Epithelial cell of esophagus (primary cell): Measurements from ENCODE around the gene MYRIP.
A peak's percentile ranks its signal among the peaks of the same experiment; 100 is the strongest.

Experiments used
- DNase-seq: peaks from one replicate; pipeline ENCODE4 v3.0.0; 2010; ENCODE audit warnings: low read depth
- H3K4me3 ChIP-seq: 2 replicates; pipeline ENCODE4 v1.5.1; 2011; ENCODE audit warnings: mild to moderate bottlenecking, low read length, control low read depth
- TF ChIP-seq, protein P1 (sequence below): IDR thresholded peaks from 2 replicates; pipeline ENCODE4 v1.5.1; 2011; ENCODE audit warnings: low read depth, mild to moderate bottlenecking, low read length, control low read depth, inconsistent platforms; ENCODE audit not compliant: insufficient read depth; ENCODE audit errors: missing control alignments

Gene MYRIP

GRCh38 chr3:40237889-40238571 lies 428.6 kb downstream of the MYRIP start:
- DNase-seq, result peak; percentile 12
- TF ChIP-seq, protein P1, sequence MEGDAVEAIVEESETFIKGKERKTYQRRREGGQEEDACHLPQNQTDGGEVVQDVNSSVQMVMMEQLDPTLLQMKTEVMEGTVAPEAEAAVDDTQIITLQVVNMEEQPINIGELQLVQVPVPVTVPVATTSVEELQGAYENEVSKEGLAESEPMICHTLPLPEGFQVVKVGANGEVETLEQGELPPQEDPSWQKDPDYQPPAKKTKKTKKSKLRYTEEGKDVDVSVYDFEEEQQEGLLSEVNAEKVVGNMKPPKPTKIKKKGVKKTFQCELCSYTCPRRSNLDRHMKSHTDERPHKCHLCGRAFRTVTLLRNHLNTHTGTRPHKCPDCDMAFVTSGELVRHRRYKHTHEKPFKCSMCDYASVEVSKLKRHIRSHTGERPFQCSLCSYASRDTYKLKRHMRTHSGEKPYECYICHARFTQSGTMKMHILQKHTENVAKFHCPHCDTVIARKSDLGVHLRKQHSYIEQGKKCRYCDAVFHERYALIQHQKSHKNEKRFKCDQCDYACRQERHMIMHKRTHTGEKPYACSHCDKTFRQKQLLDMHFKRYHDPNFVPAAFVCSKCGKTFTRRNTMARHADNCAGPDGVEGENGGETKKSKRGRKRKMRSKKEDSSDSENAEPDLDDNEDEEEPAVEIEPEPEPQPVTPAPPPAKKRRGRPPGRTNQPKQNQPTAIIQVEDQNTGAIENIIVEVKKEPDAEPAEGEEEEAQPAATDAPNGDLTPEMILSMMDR, result peak; percentile 32
- H3K4me3 ChIP-seq, result no peak overlapping the region

DNA sequence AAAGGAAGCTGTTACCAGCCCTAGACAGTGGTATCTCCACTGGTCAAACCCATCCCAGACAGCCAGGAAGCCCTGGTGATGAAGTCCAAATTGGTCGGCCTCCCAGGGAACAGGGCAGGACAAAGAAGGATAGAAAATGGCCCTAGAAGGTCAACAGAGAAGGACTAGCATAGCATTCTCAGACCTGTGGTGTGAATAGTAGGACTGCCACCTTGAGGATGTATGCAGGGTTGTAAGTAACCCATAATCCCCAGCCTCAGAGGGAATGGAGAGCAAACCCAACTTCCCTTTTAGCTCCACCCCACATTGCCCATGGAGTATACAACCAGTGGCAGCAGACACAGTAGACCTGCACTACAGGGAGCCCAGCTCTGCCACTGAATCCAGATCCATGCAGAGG lies 431.5 kb downstream of the MYRIP start:
- DNase-seq, result no peak
- TF ChIP-seq, protein P1, result no peak
- no peak overlapping the region for H3K4me3 ChIP-seq

DNA sequence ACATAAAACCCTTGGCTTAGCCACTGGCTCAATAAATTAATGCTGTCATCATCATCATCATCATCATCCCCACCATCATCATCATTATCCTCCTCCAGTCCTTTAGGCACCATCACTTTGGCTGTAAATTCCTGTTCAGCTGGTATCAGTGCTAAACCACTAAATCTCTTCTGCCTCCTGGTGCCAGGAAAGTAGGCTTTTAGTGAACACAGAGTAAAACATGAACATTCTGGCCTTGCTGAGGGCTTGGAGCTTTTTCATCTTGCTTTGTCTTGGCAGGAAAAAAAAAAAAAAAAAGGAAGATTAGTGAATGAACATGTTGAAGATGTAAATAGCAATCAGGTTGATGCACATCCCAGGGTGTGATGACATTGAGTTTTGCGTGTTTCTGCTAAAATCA lies 432.8 kb downstream of the MYRIP start:
- TF ChIP-seq, protein P1, result no peak
- no peak overlapping the region for H3K4me3 ChIP-seq
- no peak for DNase-seq

GRCh38 chr3:40242638-40243037 lies 433.2 kb downstream of the MYRIP start:
- H3K4me3 ChIP-seq, result no peak overlapping the region
- TF ChIP-seq, protein P1, result no peak
- DNase-seq, result no peak

- peak; percentile 84 for DNase-seq
- TF ChIP-seq, protein P1, result no peak
- H3K4me3 ChIP-seq, result no peak overlapping the region
Observed at GRCh38 chr3:40243056-40243455, 433.6 kb downstream of the MYRIP start.

GRCh38 chr3:40247714-40248454 lies 438.5 kb downstream of the MYRIP start:
- TF ChIP-seq, protein P1, result no peak
- no peak overlapping the region for H3K4me3 ChIP-seq
- no peak for DNase-seq
